NCI-H2196 treated with DMSO at 0.1 percent for 48 hours (cell line): ENCODE results near the gene GARS1.
"Not testable (repeated sequence)": the region's sequence is repeated elsewhere in the genome, so short reads cannot be mapped to it uniquely, and the experiment has no call there.

Source experiments
- DNase-seq: peaks from one replicate; lab custom pipeline; 2025; ENCODE audit not compliant: unreplicated experiment; lab: John Stamatoyannopoulos, UW

Gene GARS1

DNA sequence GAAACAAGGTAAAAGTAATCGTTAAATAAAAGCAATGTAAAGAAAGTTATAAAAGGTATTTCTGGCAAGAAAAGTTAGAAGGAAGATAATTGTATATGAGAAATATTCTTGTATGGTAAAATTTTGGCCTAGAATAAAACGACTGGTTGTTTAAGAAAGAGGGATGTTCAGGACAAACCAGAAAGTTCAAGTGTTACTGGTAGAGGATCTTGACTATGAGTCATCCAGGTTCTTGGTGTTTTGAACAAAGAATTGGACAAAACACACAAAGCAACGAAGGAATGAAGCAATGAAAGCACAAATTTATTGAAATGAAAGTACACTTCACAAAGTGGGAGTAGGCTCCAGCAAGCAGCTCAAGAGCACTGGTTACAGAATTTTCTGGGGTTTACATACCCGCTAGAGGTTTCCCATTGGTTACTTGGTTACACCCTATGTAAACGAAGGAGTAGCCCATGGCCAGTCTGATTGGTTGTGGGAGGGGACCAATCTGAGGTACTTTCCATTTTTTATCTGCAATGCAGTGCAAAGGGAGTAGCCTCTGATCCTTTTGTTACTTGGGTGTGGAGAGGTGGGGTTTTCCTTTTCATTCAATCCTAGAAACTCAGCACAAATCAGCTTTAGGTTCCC lies 22.4 kb upstream of the GARS1 start:
- DNase-seq, result no peak

DNA sequence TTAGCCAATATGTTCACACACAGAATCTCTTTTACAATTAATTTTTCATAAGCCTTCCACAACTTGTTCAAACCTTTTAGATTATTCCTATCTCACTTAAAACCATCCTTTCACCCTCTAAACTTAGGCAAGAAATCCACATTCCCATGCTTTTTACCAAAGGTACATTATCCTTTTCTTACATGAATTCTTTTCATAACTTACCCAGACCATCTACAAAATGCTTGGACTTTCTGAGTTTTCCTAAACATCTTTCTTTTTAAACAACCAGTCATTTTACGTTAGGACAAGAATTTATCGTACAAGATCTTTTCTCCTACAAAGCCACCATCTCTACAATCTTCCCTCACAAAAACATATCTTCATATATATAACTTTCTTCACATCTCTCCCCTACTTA lies 18.8 kb upstream of the GARS1 start:
- DNase-seq, result no peak

DNA sequence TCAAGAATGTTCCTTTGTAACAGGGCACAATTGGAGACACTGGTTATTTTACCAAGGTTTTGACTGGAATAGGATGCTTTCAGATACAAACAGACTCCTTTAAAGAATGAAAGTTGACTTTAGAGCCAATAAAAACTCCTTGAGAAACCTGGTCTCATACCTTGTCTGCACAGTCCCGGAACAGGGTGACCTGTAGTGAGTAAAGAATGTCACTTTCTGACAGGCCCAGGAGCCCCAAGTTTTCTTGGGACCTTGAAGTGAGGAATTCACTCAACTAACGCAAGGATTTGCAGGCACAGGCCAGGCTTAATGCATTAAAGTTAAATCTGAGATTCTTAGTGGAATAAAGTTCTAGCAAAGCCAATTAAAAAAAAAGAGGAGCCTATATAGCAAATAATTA lies 11.5 kb upstream of the GARS1 start:
- DNase-seq, result no peak

DNA sequence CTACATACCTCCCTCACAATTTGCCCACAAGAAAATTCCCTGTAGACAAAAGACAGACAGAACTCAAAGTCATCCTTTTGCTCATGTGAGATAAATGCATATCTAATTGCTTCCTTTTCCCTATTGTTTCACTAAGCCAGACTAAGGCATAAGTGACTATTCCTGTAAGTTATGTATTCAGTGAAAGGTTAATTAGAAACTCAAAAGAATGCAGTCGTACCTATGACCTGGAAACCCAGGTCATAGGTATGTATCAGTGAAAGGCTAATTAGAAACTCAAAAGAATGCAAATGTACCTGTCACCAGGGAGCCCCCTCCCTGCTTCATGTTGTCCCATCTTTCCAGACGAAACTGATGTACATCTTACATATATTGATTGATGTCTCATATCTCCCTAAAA lies 10.3 kb upstream of the GARS1 start:
- DNase-seq, result no peak

DNA sequence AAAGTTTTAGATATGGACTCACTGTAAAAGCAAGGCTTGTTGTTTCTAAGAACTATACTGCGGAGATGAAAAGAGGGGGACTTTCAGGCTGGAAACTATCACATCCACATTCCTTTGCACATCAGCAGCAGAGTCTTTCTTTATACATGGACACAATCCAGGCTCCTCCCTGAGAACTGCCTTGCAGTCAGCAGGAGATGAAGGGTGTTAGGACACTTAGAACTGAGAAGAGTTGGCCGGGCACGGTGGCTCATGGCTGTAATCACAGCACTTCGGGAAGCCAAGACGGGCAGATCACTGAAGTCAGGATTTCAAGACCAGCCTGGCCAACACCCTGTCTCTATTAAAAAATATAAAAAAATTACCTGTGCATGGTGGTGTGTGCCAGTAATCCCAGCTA lies 9.7 kb upstream of the GARS1 start:
- no peak for DNase-seq

DNA sequence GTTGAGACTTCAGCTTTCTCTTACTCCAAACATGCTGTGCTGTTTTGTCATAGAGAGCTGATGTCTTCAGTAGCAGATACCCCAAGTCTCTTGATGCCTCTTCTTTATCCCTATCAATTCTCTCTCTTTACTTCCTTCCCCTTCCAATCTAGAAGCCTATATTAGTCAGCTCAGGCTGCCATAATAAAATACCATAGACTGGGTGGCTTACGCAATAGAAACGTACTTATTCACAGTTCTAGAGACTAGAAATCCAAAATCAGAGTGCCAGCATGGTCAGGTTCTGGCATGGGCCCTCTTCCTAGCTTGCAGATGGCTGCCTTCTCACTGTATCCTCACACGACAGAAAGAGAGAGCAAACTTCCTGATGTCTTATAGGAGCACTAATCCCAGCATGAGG lies 9.0 kb upstream of the GARS1 start:
- no peak for DNase-seq

DNA sequence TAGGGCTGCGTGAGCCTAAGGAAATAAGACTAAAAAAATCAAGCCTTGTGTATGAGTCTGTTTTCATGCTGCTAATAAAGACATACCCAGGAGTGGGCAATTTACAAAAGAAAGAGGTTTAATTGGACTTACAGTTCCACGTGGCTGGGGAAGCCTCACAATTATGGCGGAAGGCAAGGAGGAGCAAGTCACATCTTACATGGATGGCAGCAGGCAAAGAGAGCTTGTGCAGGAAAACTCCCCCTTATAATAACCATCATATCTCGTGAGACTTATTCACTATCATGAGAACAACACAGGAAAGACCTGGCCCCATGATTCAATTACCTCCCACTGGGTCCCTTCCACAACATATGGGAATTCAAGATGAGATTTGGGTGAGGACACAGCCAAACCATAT lies 7.1 kb upstream of the GARS1 start:
- not testable (repeated sequence) for DNase-seq

DNA sequence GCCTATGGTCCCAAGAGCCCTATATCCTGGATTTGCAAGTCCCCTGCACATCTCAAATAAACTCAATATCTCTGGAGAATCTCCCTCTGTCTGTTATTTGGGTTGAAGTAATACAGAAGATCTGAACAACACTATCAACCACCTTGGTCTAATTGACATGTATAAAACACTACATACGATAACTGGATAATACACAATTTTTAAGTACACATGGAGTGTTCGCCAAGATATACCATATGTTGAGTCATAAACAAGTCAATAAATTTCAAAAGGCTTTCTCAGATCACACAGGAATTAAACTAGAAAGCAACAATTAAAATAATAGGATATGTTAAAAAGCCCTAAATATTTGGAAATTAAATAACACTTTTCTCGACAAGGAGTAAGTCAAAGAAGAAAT lies 5.6 kb upstream of the GARS1 start:
- DNase-seq, result no peak

DNA sequence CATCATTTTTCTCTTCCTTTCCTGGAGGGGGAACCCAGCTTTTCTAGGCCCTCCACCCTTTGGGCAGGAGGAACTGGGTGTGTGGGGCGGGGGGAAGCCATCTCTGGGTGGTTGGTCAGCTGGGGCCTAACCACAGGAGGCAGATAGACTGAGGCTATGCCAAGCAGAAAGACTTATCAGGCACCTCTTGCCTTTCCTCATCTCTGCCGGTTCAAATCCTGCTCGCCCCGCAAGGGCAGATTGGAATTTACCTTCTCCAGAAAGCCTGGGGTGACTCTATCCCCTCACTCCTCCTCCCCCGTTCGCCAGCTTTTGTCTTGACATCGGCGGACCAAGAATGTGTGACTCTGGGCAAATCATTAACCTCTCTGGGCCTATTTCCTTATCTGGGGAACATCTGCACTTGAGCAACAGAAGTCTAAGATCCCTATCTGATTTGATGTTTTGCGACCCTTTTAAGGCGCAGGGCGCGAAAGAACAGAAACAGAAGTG lies 584 bp upstream of the GARS1 start:
- DNase-seq, result no peak

DNA sequence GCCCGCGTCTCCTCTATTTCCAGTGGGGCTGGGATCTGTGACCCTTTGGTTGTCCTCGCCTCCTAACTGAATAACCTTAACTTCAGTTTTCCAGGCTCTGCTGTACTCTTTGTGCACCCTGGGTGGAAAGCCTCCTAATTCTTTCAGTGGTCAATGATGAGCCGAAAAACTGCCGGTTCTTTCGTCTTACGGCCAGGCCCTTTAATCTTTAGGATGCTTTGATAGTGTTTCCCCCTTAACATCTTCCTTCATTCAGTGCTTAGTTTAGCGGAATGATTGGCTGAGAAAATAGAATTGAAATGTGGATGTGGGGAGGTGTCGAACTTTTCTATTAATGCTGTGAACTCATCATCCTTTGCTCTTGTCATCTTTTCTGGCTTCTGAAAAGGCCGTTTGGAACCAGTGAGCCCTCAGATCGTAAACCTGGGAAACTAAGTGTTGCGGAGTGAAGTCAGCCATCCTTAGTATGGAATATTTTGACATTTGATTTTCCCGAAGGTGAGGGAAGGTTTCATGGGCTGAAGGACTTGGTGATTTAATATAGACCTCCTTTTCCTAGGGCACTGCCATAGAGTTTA lies 847 bp downstream of the GARS1 start:
- DNase-seq, result no peak

DNA sequence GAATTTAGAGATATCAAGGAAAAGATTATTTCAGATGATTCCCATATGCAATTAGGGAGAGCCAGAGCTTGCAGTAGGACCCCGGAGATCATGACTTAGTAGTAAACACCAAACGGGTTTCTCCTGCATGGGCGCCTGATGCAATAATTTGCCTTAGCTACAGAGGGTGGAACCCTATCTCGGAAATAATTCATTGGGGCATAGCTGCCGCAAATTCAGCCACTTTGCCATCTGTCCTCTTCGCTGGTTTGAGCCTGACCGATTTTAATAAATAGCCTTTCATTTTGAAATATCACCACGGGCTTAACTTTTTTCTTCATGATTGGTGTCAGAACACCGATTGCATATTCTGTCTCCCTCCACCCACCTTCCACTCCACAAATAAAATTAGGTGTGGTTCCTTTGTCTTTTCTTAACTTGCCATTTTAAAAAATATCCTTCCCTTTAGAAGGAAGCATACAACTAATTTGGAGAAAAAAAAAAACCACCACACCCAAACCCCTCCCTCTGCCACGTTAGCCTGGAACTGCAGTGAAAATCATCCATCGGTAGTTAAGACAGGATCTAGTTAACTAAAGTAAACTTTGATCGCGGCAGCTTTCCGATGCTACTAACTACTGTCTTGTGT lies 1.4 kb downstream of the GARS1 start:
- no peak for DNase-seq

DNA sequence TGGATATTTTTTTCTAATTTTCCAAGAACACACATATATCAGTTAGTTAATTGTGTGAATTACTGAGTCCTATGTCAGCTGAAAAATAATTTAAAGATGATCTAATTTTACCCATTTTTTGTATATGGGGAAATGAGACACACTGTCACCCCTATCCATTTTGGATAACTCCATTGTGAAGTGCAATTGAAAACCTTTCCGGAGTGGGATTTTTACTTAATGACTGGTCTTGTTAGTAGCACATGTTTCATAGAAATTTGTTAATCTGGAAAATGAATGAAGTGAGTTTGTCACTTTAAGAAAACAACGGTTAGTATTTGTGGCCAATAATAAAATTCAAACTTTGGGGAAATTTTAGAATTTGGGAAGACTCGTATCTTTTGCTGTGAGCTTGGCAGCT lies 2.0 kb downstream of the GARS1 start:
- DNase-seq, result no peak

DNA sequence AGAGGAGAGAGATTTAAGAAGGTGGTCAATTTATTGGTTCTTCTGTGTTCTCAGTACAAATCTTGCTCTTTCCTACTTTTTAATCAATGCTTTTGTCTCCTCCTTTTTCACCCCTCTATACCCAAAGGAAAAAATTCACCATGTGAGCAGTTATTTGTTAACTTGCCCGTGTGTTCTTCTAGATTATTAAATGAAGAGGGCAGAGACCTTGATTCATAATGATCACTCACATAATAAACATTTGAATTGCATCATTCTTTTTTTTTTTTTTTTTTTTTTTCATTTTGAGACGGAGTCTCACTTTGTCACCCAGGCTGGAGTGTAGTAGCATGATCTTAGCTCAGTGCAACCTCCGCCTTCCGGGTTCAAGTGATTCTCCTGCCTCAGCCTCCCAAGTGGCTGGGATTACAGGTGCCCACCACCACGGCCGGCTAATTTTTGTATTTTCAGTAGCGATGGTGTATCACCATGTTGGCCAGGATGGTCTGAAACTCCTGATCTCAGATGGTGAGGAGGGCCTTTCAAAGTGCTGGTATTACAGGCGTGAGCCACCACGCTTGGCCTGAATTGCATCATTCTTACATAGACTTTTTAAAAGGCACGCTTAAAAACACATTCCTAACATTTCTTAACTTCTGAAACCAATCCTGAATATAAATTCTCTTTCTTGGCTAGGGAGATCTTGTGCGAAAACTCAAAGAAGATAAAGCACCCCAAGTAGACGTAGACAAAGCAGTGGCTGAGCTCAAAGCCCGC lies 3.6 kb downstream of the GARS1 start:
- no peak for DNase-seq

DNA sequence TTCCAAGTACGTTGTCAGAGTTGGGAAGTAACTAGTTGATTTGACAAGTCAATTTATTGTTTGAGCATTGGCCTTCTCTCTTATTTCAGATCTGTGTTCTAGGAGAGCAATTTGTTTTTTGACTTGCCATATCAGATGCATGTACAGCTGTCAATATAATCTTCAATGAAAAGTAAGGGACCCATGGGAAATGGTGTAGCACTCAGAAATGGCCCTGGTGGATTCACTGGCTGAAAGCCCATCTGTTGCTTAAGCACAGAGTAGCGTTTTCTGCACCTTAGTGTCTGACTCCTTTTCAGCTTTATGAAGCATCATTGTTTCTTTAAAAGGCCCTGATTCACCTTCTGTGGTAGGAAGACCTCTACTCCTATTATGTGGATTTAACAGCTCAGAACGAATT lies 10.2 kb downstream of the GARS1 start:
- DNase-seq, result no peak

DNA sequence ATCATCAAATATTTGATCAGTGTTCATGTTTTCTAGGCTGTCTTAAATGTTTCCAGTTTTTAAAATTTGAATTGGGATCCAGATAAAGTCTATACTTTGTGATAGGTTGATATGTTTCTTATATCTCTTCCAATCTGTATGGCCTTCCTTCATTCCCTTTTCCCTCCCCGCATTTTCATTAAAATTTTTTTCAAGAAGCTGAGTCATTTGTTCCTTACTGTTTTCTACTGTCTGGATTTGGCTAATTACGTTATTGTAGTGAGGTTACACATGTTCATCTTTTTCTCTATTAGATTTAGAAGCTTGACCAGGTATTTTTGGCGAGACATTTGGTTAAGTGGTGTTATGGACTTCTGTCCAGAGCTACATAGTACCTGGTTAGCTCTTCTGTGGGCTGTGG lies 11.2 kb downstream of the GARS1 start:
- no peak for DNase-seq

DNA sequence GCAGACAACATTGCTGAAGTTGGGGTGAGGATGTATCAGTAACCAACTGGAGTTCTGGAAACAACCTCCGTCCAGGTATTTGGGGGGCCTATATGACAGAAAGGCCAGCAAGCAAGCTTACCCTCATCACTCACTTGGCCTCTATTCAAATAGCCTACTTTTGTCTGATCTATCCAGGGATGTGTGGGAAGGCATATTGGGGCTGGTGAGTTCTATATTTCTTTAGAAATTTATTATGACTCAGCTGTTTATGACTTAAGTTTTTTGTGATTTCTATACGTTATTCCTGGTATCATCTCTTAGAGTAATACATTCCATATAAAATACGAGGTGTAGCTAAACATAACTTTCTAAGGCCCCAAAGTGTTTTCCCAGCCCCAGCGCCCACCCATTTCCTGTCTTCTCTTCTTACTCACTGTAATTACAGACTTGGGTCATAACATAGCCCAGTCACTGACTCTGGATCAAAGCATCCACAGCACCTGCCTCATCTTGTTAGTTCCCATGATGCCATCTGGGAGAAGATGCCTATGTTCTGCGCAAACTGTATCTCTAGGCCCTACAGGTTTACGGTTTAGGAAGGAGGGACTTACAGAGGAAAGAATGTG lies 18.1 kb downstream of the GARS1 start:
- no peak for DNase-seq

DNA sequence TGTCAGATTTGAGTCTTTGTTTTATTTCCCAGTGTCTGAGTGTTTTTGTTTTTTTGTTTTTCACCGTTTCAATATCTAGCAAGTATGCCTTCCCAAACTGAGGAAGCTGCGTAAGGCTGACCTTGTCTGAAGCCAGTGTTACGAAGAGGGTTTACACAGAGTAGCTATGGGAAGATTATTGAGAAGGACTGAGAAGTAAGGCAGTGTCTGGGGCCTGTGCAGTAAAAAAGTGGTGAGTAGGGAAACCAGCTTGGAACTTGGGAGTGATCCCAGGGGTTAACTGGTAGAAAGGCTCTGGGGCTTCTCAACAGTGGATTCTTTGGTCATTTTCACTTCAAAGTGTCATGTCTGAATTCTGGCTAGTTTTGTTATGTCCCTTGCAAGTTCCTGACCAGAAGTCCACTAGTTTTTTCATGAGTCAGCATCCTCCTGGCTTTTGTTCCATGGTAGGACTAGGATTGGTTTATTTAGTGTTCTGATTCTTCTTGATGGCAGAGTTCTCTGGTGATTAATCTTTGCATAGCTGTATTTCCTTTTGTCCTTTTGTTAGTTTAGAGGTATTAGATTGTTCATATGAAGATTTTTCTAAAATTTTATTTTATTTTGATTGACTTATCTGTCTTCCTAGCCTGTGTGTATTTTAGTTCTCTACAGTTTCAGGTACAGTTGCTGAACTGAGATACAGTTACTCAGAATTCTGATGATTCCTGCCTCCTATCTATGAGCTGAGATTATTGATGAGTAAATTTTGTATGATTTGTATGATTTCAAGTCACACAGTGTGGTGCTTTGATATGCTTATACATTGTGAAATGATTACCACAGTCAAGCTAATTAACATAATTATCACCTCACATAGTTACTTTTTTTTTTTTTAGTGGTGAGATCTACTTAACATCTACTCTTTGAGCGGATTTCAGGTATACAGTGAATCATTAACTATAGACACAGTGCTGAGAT lies 19.0 kb downstream of the GARS1 start:
- no peak for DNase-seq

DNA sequence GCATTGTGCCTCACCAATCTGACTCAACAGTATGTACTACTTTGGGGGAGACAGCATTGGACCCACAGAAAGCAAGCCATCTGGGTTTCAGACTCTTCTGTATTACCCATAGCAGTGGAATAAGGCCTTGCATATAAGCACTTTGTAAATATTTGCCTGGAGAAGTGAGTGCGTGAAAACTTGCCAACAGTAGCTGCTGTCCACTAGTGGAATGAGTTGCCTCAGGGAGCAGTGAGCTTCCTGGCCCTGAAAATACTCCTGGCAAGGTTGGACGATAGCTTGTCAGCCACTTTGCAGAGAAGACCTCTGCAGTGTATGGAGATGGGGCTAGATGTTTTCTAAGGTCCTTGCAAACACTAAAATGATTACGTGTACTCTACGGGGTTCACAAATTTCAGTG lies 21.6 kb downstream of the GARS1 start:
- no peak for DNase-seq

DNA sequence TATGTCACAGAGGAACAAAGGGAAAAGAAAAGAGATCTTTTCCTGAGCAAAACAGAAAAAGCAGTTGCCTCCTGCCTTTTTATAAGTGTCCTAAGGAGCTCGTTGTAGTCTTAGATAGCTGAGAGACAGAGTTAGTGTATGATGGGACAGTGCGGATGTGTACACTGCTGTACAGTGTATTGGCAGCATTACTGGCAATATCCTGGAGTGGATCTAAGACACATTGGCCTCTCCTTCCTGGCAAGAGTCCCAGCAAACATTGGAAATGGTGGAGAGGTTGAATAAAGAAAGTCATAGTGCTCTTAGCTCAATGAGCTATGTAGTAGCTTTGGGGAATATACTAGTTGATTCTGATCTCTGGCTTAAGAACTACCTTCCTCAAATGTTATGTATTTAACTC lies 22.7 kb downstream of the GARS1 start:
- no peak for DNase-seq

DNA sequence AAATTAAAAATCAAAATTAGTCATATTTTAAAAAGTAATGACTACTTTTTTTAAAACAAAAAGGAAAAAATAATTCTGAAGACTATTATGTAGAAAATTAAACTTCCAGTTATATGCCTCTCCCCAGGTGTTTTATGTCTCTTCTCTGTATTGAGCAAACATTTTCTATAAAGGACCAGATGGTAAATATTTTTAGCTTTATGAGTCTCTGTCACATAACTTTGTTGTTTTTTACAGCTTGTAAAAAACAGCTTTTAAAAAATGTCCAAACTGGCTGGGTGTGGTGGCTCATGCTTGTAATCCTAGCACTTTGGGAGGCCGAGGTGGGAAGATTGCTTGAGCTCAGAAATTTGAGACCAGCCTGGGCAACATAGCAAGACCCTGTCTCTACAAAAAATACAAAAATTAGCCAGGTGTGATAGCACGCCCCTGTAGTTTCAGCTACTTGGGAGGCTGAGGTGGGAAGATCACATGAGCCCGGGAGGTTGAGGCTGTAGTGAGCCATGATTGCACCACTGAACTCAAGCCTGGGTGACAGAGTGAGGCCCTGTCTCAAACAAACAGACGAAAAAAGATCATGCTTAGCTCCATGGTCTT lies 23.5 kb downstream of the GARS1 start:
- no peak for DNase-seq
